NCI-H187 treated with DMSO at 0.1 percent for 48 hours (cell line): Measurements from ENCODE around the gene NTF3.

Source experiments
- DNase-seq: peaks from one replicate; lab custom pipeline; 2025; lab: John Stamatoyannopoulos, UW

NTF3 gene

GRCh38 chr12:5511256-5511643 lies 79.3 kb downstream of the NTF3 start:
- no peak for DNase-seq

GRCh38 chr12:5511644-5512600 lies 80.0 kb downstream of the NTF3 start:
- no peak for DNase-seq

- DNase-seq: no peak
Measured at GRCh38 chr12:5512601-5512970, 80.7 kb downstream of the NTF3 start.

- DNase-seq: no peak
Measured at GRCh38 chr12:5513406-5513805, 81.5 kb downstream of the NTF3 start.

GRCh38 chr12:5514016-5514415 lies 82.1 kb downstream of the NTF3 start:
- DNase-seq: no peak

- no peak for DNase-seq
Measured at GRCh38 chr12:5514545-5514944, 82.6 kb downstream of the NTF3 start.

GRCh38 chr12:5515458-5515857 lies 83.5 kb downstream of the NTF3 start:
- DNase-seq: no peak

GRCh38 chr12:5516371-5517241 lies 84.7 kb downstream of the NTF3 start:
- DNase-seq: no peak

- DNase-seq: no peak
Measured at GRCh38 chr12:5518584-5519365, 86.9 kb downstream of the NTF3 start.

- no peak for DNase-seq
Measured at GRCh38 chr12:5520037-5520436, 88.1 kb downstream of the NTF3 start.

GRCh38 chr12:5520831-5521230 lies 88.9 kb downstream of the NTF3 start:
- no peak for DNase-seq

- DNase-seq: no peak
Measured at GRCh38 chr12:5521456-5522325, 89.8 kb downstream of the NTF3 start.

GRCh38 chr12:5522432-5523335 lies 90.8 kb downstream of the NTF3 start:
- DNase-seq: no peak

GRCh38 chr12:5523396-5524115 lies 91.6 kb downstream of the NTF3 start:
- DNase-seq: no peak

- no peak for DNase-seq
Measured at GRCh38 chr12:5524116-5524768, 92.3 kb downstream of the NTF3 start.

- no peak for DNase-seq
Measured at GRCh38 chr12:5524769-5525436, 93.0 kb downstream of the NTF3 start.

- no peak for DNase-seq
Measured at GRCh38 chr12:5525783-5526367, 94.0 kb downstream of the NTF3 start.

GRCh38 chr12:5533368-5533767 lies 101.5 kb downstream of the NTF3 start:
- no peak for DNase-seq
